ENCODE data around the gene IL17RA. TPM values are rescaled to one million over a fixed set of nuclear protein-coding genes. Genes with fewer than 3 reads are reported as not detected.

IL17RA gene
- total RNA-seq, 2 donors from 2014 or later: 7.9 to 12.2 TPM

DNA sequence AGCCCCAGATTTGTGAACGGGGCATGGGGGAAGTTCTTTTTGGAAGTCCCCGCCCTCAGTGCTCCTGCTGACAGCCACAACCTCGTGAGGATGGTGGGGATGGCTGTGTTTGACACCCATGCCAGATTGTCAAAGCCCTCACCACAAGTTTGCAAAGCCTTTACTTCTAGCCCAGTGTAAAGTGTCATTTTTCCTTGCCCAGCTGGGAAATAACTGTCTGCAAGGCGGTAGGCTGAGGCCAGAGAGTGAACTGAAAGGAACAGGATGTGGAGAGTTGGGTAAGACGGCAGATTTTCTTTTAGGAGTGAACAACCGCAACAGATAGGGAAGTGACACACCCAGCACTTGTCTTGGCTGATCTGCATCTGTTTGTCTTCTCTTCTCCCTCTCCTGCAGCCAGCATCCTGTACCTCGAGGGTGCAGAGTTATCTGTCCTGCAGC, 13.6 kb downstream of the IL17RA start:
- no peaks in the 10 kb centered on the region for H3K9me3 ChIP-seq
- no peak overlapping the region for H3K27ac ChIP-seq
- H3K4me3 ChIP-seq: no peak overlapping the region
- DNase-seq (ENCODE audit: low spot score): no peak
- H3K36me3 ChIP-seq: peaks cover 52% of the 10 kb centered on the region
- no peaks in the 10 kb centered on the region for H3K4me1 ChIP-seq
- H3K27me3 ChIP-seq: no peaks in the 10 kb centered on the region
- TF ChIP-seq, protein P1, sequence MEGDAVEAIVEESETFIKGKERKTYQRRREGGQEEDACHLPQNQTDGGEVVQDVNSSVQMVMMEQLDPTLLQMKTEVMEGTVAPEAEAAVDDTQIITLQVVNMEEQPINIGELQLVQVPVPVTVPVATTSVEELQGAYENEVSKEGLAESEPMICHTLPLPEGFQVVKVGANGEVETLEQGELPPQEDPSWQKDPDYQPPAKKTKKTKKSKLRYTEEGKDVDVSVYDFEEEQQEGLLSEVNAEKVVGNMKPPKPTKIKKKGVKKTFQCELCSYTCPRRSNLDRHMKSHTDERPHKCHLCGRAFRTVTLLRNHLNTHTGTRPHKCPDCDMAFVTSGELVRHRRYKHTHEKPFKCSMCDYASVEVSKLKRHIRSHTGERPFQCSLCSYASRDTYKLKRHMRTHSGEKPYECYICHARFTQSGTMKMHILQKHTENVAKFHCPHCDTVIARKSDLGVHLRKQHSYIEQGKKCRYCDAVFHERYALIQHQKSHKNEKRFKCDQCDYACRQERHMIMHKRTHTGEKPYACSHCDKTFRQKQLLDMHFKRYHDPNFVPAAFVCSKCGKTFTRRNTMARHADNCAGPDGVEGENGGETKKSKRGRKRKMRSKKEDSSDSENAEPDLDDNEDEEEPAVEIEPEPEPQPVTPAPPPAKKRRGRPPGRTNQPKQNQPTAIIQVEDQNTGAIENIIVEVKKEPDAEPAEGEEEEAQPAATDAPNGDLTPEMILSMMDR (IDR thresholded peaks at IDR 0.05): no peak

GRCh38 chr22:17100621-17101020, 15.8 kb downstream of the IL17RA start:
- DNase-seq (ENCODE audit: low spot score): no peak
- Histone ChIP-seq H3K27ac (no peak overlapping the region), H3K4me1 (no peaks in the 10 kb centered on the region), H3K4me3 (no peak overlapping the region), H3K36me3 (peaks cover 57% of the 10 kb centered on the region), H3K9me3 (no peaks in the 10 kb centered on the region), H3K27me3 (no peaks in the 10 kb centered on the region)
- TF ChIP-seq, protein P1 (IDR thresholded peaks at IDR 0.05): no peak

GRCh38 chr22:17101475-17102296, 16.9 kb downstream of the IL17RA start:
- Histone ChIP-seq H3K36me3 (peaks cover 61% of the 10 kb centered on the region), H3K9me3 (no peaks in the 10 kb centered on the region), H3K27ac (no peak overlapping the region), H3K4me3 (no peak overlapping the region), H3K27me3 (no peaks in the 10 kb centered on the region), H3K4me1 (no peaks in the 10 kb centered on the region)
- TF ChIP-seq, protein P1 (IDR thresholded peaks at IDR 0.05): no peak
- DNase-seq (ENCODE audit: low spot score): no peak

- no peak overlapping the region for H3K27ac ChIP-seq
- no peaks in the 10 kb centered on the region for H3K4me1 ChIP-seq
- TF ChIP-seq, protein P1 (IDR thresholded peaks at IDR 0.05): no peak
- H3K27me3 ChIP-seq: no peaks in the 10 kb centered on the region
- no peak overlapping the region for H3K4me3 ChIP-seq
- peaks cover 61% of the 10 kb centered on the region for H3K36me3 ChIP-seq
- H3K9me3 ChIP-seq: no peaks in the 10 kb centered on the region
- no peak for DNase-seq (ENCODE audit: low spot score)
These were observed 17.5 kb downstream of the IL17RA start for GRCh38 chr22:17102297-17102667.

- H3K4me1 ChIP-seq: no peaks in the 10 kb centered on the region
- TF ChIP-seq, protein P1 (IDR thresholded peaks at IDR 0.05): no peak
- no peak for DNase-seq (ENCODE audit: low spot score)
- no peaks in the 10 kb centered on the region for H3K9me3 ChIP-seq
- no peak overlapping the region for H3K4me3 ChIP-seq
- peaks cover 60% of the 10 kb centered on the region for H3K36me3 ChIP-seq
- no peak overlapping the region for H3K27ac ChIP-seq
- no peaks in the 10 kb centered on the region for H3K27me3 ChIP-seq
These were observed 18.6 kb downstream of the IL17RA start for GRCh38 chr22:17103351-17103750.
